ENCODE measurements around the gene HOMER2.
"Not testable (repeated sequence)": the region's sequence is repeated elsewhere in the genome, so short reads cannot be mapped to it uniquely, and the experiment has no call there.

HOMER2 gene

DNA sequence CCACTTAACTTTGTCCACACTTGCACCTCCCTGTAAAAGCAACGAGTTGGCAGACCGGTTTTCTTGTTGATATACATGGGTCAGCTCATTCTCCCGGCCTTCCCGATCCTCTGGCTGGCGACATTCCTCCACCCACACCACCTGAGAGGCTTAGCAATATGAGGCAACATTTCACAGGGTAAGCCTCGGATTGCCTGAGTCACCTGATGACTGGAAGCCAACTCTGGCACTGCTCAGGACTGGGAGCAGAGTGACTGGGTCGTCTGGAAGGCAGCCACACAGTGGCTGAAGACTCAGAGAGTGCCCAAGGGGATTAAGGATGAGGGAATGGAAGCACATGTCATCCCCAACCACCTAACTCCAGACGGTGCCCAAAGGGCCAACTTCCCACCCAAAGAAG lies 9.8 kb downstream of the HOMER2 start:
- no peak for DNase-seq (ENCODE audit: low read depth in 1 of 2, low spot score in 1 of 2)
- TF ChIP-seq GABPA (IDR thresholded peaks at IDR 0.05; ENCODE audit: low read depth): no peak
- no peak for TF ChIP-seq POLR2AphosphoS5 (IDR thresholded peaks at IDR 0.05; ENCODE audit: low read depth)
- no peak for TF ChIP-seq SPI1 (IDR thresholded peaks at IDR 0.05; ENCODE audit: borderline replicate concordance, low read depth)
- no peak for TF ChIP-seq REST (IDR thresholded peaks at IDR 0.05; ENCODE audit: insufficient replicate concordance, low read depth)
- no peak for TF ChIP-seq CTCF (IDR thresholded peaks at IDR 0.05; ENCODE audit: insufficient read depth, low read length)
- Histone ChIP-seq H3K27ac (replicated peaks) (no peak overlapping the region), H3K27me3 (ENCODE audit: insufficient read depth, poor library complexity, severe bottlenecking) (peaks cover 2% of the 10 kb centered on the region), H3K4me3 (replicated peaks; ENCODE audit: insufficient read depth, low read length) (no peak overlapping the region)

DNA sequence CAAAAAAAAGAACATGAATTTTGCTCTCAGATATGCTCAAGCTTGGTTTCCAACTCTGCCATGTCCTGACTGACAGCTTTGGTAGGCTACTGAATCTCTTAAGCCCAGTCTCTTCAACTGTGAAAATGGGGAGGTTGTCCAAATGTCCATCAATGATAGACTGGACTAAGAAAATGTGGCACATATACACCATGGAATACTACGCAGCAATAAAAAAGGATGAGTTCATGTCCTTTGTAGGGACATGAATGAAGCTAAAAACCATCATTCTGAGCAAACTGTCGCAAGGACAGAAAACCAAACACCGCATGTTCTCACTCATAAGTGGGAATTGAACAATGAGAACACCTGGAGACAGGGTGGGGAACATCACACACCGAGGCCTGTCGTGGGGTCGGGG lies 12.8 kb downstream of the HOMER2 start:
- H3K4me3 ChIP-seq (replicated peaks; ENCODE audit: insufficient read depth, low read length); H3K27me3 ChIP-seq (ENCODE audit: insufficient read depth, poor library complexity, severe bottlenecking); H3K27ac ChIP-seq (replicated peaks); DNase-seq (ENCODE audit: low read depth in 1 of 2, low spot score in 1 of 2): not testable (repeated sequence)

DNA sequence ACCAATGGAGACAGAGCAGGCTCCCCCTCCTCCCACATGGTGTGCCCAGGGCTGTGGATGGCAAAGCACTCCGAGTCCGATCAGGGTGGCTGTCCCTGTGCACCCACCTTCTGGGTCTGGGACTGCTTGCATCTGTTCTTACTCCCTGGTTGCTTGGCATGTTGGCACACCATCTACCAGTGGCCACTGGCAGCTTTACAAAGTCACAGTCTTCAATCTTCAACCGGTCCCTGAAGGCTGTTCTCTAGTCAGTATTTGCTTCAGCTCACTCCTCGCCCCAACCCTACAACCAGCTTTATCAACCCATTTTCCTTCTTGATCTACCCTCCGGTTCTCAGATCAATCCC lies 14.8 kb downstream of the HOMER2 start:
- no peak for DNase-seq (ENCODE audit: low read depth in 1 of 2, low spot score in 1 of 2)
- Histone ChIP-seq H3K27me3 (ENCODE audit: insufficient read depth, poor library complexity, severe bottlenecking) (no peaks in the 10 kb centered on the region), H3K27ac (replicated peaks) (no peak overlapping the region), H3K4me3 (replicated peaks; ENCODE audit: insufficient read depth, low read length) (no peak overlapping the region)
- TF ChIP-seq SPI1 (IDR thresholded peaks at IDR 0.05; ENCODE audit: borderline replicate concordance, low read depth) (no peak), CTCF (IDR thresholded peaks at IDR 0.05; ENCODE audit: insufficient read depth, low read length) (no peak), REST (IDR thresholded peaks at IDR 0.05; ENCODE audit: insufficient replicate concordance, low read depth) (no peak), GABPA (IDR thresholded peaks at IDR 0.05; ENCODE audit: low read depth) (no peak), POLR2AphosphoS5 (IDR thresholded peaks at IDR 0.05; ENCODE audit: low read depth) (no peak)

- no peak overlapping the region for H3K27ac ChIP-seq (replicated peaks)
- no peak overlapping the region for H3K4me3 ChIP-seq (replicated peaks; ENCODE audit: insufficient read depth, low read length)
- H3K27me3 ChIP-seq (ENCODE audit: insufficient read depth, poor library complexity, severe bottlenecking): no peaks in the 10 kb centered on the region
- DNase-seq (ENCODE audit: low read depth in 1 of 2, low spot score in 1 of 2): no peak
- TF ChIP-seq GABPA (IDR thresholded peaks at IDR 0.05; ENCODE audit: low read depth): no peak
- TF ChIP-seq POLR2AphosphoS5 (IDR thresholded peaks at IDR 0.05; ENCODE audit: low read depth): no peak
- TF ChIP-seq CTCF (IDR thresholded peaks at IDR 0.05; ENCODE audit: insufficient read depth, low read length): no peak
- TF ChIP-seq REST (IDR thresholded peaks at IDR 0.05; ENCODE audit: insufficient replicate concordance, low read depth): no peak
- TF ChIP-seq SPI1 (IDR thresholded peaks at IDR 0.05; ENCODE audit: borderline replicate concordance, low read depth): no peak
Measured at GRCh38 chr15:82936966-82937711, 15.4 kb downstream of the HOMER2 start.

Data from HL-60 (cell line).